HS-5 (cell line): ENCODE results near the gene ABI3BP.
"Not testable (repeated sequence)": the region's sequence is repeated elsewhere in the genome, so short reads cannot be mapped to it uniquely, and the experiment has no call there.

Experiments
- DNase-seq: peaks from one replicate; pipeline ENCODE4 v3.0.0-alpha.2; 2012; ENCODE audit warnings: low read depth

ABI3BP gene, protein sequence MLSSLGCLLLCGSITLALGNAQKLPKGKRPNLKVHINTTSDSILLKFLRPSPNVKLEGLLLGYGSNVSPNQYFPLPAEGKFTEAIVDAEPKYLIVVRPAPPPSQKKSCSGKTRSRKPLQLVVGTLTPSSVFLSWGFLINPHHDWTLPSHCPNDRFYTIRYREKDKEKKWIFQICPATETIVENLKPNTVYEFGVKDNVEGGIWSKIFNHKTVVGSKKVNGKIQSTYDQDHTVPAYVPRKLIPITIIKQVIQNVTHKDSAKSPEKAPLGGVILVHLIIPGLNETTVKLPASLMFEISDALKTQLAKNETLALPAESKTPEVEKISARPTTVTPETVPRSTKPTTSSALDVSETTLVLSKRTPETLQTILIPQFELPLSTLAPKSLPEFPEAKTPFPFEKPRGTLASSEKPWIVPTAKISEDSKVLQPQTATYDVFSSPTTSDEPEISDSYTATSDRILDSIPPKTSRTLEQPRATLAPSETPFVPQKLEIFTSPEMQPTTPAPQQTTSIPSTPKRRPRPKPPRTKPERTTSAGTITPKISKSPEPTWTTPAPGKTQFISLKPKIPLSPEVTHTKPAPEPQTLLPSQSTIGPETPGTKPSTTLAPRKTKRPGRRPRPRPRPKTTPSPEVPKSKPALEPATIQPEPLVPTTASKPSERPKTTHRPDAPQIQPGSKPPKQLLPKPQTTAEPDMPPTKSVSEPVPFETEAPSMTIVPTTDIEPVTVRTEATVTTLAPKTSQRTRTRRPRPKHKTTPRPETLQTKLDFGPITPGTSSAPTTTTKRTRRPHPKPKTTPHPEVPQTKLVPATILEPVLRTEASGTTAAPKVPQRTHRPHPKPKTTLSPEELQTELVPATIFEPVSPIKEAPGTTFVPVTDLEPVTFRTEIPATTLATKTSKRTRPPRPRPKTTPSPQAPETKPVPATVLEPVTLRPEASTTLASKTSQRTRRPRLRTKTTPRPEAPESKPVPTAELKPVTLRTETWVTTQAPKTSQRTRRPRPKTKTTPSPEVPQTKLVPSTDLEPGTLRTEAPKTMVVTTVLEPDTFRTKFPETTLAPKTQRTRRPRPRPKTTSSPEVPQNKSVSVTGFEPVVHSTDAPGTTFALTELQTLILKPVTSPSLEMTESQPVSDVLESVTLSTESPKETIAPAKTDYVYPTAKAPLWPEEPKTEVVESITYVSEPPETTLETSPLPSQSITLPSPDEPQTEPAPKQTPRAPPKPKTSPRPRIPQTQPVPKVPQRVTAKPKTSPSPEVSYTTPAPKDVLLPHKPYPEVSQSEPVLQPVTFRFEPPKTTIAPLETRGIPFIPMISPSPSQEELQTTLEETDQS (N-terminal part only)

DNA sequence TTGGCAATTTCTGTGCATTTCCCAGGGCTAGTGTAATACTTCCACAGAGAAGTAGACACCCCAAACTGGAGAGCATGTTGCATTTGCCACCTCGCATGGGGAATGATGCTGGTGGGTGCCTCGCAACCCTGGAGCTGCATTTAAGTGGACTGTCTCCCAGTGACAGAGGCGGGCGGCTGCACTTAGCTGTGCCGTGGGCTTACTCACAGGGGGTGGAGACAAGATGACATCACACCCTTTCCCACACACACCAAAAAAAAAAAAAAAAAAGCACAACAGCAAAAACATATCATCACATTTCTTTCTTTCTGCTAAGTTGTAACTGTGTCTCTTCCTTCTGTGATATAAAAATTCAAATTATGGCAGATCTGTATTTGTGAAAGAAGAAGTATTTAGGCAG lies at the start of gene ABI3BP:
Gene ABI3BP, minus strand, starts transcription at position 113 of the 400 bp plus-strand sequence. Its CDS starts 37 bp downstream, at position 76.
- DNase-seq, result peak; percentile 74

DNA sequence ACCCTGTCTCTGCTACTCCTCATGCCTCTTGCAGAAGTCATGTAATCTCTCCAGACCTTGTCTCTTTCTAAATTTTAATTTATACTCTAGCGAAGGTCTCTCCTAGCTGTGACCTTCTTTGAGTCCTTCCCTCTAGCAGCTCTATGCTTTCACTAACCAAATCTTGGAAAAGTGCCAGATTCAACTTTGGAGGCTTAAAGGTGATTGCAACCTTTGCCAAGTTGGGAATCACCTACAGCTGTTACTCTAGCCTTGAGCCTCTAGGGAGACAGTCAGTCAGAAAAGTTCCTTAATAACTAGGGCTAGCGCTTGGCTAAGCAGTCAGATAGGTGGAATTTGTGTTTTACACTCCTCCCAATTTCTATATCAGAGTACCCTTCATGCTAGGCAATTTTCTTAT lies 46.1 kb upstream of the ABI3BP start:
- no peak for DNase-seq

GRCh38 chr3:101038880-101039279 lies 45.7 kb upstream of the ABI3BP start:
- DNase-seq, result no peak

- DNase-seq, result no peak
These were observed 45.2 kb upstream of the ABI3BP start for GRCh38 chr3:101038393-101038792.

DNA sequence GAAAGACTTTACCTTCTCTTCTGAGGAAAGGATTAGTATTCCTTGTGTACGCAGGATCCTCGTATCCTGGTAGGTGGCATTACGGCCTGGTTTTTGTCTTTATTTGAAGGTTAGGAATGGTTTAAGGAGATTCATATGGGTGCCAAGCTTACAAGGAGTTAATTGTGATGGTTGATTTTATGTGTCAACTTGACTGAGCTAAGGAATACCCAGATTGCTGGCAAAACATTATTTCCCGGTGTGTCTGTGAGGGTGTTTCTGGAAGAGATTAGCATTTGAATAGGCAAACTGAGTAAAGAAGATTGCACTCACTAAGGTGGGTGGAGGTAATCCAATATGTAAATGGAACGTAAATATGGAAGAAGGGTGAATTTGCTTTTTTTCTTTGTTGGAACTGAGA lies 44.4 kb upstream of the ABI3BP start:
- DNase-seq, result no peak

DNA sequence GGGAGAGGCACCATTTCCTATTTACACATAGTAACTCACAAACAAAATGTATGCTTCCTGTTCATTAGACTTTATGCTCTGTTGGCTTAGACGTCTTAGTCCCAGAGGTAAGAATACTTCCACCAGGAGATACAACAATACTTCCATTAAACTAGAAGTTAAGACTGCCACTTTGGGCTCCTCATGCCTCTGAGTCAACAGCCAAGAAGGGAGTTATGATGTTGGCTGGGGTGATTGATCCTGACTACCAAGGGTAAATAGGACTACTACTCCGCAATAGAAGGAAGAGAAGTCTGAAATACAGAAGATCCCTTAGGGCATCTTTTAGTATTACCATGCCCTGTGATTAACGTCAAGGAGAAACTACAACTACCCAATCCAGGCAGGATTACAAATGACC lies 43.5 kb upstream of the ABI3BP start:
- DNase-seq, result no peak

- peak; percentile 99 for DNase-seq
These were observed 43.0 kb upstream of the ABI3BP start for GRCh38 chr3:101036213-101036618.

DNA sequence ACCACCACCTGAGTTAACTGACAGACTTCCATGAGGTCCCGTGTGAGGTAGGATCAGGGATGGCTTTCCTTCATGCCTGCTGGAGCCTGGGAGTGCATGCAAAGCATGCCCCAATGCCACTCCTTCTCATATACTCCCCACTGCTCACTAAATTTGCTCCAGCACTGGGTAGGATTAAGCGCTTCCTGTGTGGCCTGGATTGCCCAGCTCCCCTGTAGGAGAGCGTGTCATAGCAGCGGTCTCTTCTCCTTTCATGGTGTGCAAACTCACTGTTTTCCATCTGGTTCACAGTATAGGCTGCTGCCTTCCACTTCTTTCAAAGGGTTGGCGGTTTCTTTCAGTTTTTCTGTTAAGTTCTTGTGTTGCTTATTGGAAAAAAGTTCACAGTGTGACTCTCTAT lies 34.1 kb upstream of the ABI3BP start:
- DNase-seq, result no peak

DNA sequence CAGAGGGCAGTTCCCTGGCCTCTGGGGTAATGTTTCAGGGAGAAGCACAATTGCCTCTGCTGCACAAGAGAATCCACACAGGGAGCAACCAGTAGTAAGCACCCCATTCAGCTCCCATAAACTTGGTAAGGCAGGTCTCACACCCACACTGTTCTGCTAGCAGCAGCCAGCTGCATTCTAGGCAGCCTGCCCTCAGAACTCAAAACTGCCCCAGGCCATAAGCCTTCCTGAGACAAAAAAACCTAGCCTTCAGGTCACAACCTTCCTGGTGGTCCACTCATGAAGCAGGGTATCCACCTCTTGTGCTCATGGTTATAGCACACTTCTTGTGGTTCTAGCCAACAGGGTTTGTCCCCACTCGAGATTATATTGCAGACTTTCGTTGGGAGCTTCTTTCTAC lies 33.7 kb upstream of the ABI3BP start:
- no peak for DNase-seq

DNA sequence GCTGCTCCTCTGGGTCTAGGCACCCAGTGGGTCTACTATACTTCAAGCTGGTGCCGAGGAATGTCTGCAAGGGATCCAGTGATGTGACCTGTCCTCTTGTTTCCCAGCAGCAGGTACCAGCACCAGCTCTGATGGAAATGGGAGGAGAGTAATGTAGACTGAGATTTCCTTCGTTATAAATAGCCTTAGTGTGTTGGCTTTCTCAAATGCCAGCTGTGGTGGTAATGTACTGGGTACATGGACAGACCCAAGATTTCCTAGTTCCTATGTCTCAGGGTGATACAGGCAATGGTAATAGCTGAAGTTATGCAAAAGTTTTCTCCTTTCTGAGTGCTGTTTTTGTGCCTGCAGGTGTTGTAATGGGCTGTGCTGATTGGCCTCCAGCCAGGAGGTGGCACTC lies 33.0 kb upstream of the ABI3BP start:
- DNase-seq, result no peak

DNA sequence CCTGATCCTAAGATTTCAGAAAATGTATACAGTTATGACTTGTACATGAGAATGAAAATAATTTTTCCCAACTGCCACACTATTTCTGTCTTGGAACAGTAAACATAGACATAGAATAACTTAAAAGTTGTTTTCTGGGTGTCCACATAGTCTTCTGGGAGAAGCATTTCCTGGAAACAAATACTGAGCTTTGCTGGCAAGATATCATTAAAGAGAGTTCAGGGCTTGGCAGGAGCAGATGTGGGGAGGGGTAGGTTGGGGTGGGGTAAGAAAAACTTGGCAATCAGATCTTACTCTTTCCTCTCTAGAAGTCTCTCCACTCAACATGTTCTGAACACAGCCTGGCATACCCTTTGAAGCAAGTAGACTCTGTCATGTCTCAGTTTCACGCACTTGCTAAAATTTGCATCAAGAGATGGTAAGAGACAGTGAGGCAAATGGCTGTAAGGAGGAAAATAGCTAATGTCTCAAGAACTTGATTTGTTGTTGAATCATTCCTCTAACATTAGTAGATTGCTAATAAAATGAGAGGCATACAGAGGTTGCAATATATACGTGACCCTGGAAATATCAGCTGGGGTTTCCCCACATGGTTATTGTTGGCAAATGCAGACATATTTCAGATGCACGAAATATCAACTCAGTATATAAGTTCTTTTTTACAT lies 27.3 kb upstream of the ABI3BP start:
- DNase-seq, result no peak

DNA sequence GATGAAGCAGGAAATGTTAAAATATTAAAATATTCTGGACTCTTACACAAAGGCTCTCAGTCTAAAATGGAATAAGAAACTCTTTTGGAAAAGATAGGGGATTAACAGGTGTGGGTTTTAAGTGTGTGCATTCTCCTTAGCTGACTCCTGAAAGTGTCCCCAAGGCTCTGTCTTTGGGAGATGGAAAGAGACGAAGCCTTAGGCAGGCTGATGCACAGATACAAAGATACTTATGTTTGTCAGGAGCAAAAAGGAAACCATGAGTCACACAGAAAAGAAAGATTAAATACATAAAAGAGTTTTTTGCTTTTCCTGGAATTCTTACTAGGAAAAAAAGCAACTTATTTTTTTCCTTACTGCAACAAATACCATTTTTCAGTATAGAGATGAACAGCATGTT lies 23.8 kb upstream of the ABI3BP start:
- DNase-seq, result no peak

DNA sequence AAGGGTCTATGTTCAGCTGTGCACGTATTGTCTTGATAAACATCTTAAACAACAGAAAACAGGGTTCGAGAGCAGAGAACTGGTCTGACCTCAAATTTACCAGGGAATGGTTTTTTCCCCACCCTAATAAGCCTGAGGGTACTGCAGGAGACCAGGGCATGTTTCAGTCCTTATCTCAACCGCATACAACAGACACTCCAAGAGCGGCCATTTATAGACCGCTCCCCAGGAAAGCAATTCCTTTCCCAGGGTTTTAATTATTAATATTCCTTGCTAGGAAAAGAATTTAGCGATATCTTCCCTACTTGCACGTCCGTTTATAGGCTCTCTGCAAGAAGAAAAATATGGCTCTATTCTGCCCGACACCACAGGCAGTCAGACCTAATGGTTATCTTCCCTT lies 19.1 kb upstream of the ABI3BP start:
- DNase-seq, result not testable (repeated sequence)

- DNase-seq, result peak; percentile 58
These were observed 17.9 kb upstream of the ABI3BP start for GRCh38 chr3:101011136-101011535.

DNA sequence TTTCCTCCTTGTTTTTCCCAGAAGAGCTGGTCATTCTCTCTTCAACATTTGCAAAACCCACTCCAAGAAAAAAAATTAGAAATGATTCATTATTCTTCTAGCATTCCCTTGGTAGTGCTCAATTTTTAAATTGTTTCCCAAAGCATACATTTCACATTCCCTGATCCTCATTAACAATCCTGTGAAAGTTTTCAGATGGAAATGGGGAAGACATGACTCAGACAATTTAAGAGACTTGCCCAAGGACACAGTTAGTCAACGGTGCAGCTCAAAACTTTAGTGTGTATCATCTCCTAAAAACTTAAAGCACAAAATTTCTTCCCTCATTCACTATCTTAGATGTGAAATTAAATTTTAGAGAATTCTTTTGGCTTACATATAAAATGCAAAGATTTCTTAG lies 17.1 kb upstream of the ABI3BP start:
- peak; percentile 84 for DNase-seq

DNA sequence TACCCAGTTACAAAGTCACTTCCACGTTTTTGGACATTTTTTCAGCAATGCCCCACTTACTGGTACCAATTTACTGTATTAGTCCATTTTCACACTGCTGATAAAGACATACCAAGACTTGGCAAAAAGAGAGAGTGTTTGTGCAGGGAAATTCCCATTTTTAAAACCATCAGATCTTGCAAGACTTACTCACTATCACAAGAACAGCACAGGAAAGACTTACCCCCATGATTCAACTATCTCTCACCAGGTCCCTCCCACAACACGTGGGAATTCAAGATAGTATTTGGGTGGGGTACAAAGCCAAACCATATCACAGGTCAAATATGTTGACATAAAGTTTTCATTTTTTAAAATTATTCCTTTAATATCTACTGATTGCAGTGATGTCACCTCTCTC lies 16.2 kb upstream of the ABI3BP start:
- peak; percentile 39 for DNase-seq

DNA sequence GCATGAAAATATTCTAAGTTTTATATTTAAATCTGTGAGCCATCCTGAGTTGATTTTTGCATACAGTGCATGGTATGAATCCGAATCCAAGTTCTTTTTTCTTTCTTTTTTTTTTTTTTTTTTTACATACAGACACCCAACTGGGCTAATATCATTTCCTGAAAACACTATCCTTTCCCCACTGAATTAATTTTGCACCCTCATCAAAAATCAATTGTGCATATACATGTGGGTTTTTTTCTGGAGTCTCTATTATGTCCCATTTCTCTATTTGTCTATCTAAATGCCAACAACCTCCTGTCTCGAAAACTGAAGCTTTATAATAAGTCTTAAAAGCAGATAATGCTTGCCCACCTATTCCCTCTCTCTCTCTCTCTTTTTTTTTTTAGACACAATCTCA lies 5.9 kb upstream of the ABI3BP start:
- DNase-seq, result no peak

DNA sequence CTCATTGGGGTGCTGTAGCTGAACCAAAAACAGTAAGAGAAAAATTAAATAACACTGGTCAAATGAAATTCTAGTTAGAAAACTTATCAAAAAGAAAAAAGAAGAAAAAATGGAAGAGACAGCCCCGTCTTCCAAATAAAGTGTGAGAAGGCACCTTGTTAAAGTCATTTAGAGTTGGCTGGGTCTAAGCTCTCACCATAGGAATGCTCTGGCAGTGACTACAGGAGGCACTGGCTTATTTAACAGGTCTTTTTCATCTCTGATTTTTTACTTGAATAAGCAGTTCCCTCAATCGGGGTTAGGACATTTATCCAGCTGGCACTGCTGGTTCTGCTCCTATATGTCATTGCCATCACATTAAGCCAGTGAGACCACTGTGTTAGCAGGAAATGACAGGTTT lies 1.6 kb upstream of the ABI3BP start:
- DNase-seq, result no peak

DNA sequence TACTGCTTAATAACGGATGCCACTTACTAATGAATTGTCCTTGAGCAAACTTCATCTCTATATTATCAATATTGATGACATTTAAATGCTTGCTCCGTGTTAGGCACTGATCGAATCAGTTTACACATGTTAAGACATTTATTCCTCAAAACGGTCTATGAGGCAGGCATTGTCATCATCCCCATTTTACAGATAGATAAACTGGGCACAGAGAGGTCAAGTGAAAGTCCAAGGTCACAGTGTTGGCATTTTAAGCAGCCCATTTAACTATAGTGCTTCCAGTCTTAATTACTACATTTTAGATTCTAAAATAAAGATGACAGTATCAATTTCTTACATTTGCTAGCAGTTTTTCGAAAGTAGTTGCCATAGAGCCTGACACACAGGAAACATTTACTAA lies 966 bp upstream of the ABI3BP start:
- no peak for DNase-seq

DNA sequence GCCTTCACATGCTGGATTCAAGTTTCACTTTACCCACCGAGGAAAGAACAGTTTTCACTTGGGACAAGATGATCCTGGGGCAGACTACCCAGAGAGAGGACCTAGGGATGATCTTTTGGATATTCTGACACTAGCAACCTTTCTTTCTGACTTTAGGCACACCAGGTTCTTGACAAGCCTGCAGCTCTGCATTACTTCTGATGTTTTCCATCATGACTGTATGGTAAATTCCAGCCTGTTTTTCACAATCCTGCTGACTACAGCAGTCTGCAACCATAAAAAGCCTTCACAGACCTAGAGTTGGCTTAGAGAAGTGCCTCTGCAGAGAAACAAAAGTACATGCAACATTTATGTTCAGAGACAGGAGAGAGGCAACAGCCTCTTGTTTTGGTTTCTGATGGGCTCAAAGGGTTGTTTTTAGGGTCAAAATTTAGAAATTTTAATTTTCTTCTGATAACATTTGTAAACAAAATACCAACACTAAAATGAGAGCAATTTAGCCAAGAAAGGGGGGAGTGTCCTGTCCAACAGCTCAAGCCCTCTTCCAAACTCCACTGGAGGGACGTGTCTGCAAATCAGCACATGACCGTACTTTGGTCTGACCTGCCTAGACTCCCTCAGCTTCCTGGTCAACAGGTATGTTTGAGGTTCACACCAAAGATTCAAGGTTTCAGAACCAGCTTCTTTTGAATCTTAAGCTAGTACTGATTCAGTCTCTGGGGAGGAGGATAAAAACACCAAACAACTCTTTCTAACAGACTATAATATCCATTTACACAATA lies 799 bp downstream of the ABI3BP start:
- no peak for DNase-seq

GRCh38 chr3:100988080-100988479 lies 5.1 kb downstream of the ABI3BP start:
- DNase-seq, result no peak
